HEK293 (cell line): ENCODE results near the gene MYO1D.

Experiments used
- CTCF ChIA-PET: fragments of 350-600 bp; formaldehyde crosslinking; extraction: SDS; loops from one replicate; lab custom pipeline; 2021; ENCODE audit warnings: antibody characterized with exemption; lab: Yijun Ruan, JAX
- POLR2A ChIA-PET: fragments of 300-600 bp; formaldehyde crosslinking; extraction: SDS; loops from one replicate; lab custom pipeline; 2020; ENCODE audit warnings: antibody characterized with exemption, inconsistent platforms; lab: Yijun Ruan, JAX
- H3K27ac ChIP-seq: fragments of 200-500 bp; sonication (Bioruptor generic); 2 replicates; pipeline ENCODE4 v1.5.1; 2014; ENCODE audit warnings: low read depth, low read length, control low read depth, inconsistent platforms; ENCODE audit errors: extremely low read depth
- H3K36me3 ChIP-seq, 2 experiments: fragments of 200-500 bp in 1 of 2; sonication (Bioruptor generic) in 1 of 2; 1 replicate in 1 of 2; 2 replicates in 1 of 2; pipeline ENCODE4 v1.5.1; 2014 to 2017; ENCODE audit warnings: inconsistent platforms in 2 of 2, low read length in 2 of 2; ENCODE audit not compliant: control insufficient read depth in 2 of 2, insufficient read depth in 1 of 2
- H3K4me1 ChIP-seq: fragments of 200-500 bp; sonication (Bioruptor generic); 2 replicates; pipeline ENCODE4 v1.5.1; 2014; ENCODE audit warnings: mild to moderate bottlenecking, low read length, inconsistent platforms; ENCODE audit not compliant: control insufficient read depth, insufficient read depth
- H3K4me3 ChIP-seq: 2 replicates; pipeline ENCODE4 v1.5.1; 2011; ENCODE audit warnings: low read depth, mild to moderate bottlenecking, control low read depth, low read length, moderate library complexity
- H3K9me3 ChIP-seq: fragments of 200-500 bp; sonication (Bioruptor generic); 2 replicates; pipeline ENCODE4 v1.5.1; 2014; ENCODE audit warnings: low read depth, low read length, inconsistent platforms; ENCODE audit not compliant: control insufficient read depth, insufficient read depth
- BCL11B ChIP-seq: fragments of 450-650 bp; formaldehyde crosslinking; IDR thresholded peaks from 2 replicates; pipeline ENCODE4 v1.5.1; 2016; ENCODE audit warnings: low read depth, missing biosample characterization, missing genetic modification characterization
- IKZF3 ChIP-seq: fragments of 450-650 bp; IDR thresholded peaks from 2 replicates; pipeline ENCODE4 v1.5.0; 2018; ENCODE audit warnings: missing biosample characterization, mild to moderate bottlenecking, missing genetic modification characterization, moderate library complexity
- REPIN1 ChIP-seq: fragments of 450-650 bp; formaldehyde crosslinking; IDR thresholded peaks from 2 replicates; pipeline ENCODE4 v1.5.1; 2017; ENCODE audit warnings: missing biosample characterization, missing genetic modification characterization, low read depth
- SALL2 ChIP-seq: fragments of 450-650 bp; formaldehyde crosslinking; IDR thresholded peaks from 2 replicates; pipeline ENCODE4 v1.5.0; 2017; ENCODE audit warnings: missing biosample characterization, mild to moderate bottlenecking, missing genetic modification characterization, borderline replicate concordance
- SP7 ChIP-seq: fragments of 450-650 bp; formaldehyde crosslinking; IDR thresholded peaks from 2 replicates; pipeline ENCODE4 v1.5.1; 2016; ENCODE audit warnings: missing biosample characterization, missing genetic modification characterization
- ZBTB1 ChIP-seq: fragments of 450-650 bp; formaldehyde crosslinking; IDR thresholded peaks from 2 replicates; pipeline ENCODE4 v1.5.1; 2016; ENCODE audit warnings: missing biosample characterization, missing genetic modification characterization
- ZBTB11 ChIP-seq: fragments of 450-650 bp; formaldehyde crosslinking; conservative IDR thresholded peaks from 2 replicates; pipeline ENCODE4 v1.5.1; 2016; ENCODE audit warnings: low read depth, missing biosample characterization, missing genetic modification characterization
- ZBTB20 ChIP-seq: fragments of 450-650 bp; formaldehyde crosslinking; IDR thresholded peaks from 2 replicates; pipeline ENCODE4 v1.5.1; 2016; ENCODE audit warnings: missing biosample characterization, missing genetic modification characterization
- ZFP37 ChIP-seq: fragments of 450-650 bp; formaldehyde crosslinking; IDR thresholded peaks from 2 replicates; pipeline ENCODE4 v1.5.1; 2016; ENCODE audit warnings: missing biosample characterization, missing genetic modification characterization
- ZNF114 ChIP-seq: fragments of 450-650 bp; formaldehyde crosslinking; IDR thresholded peaks from 2 replicates; pipeline ENCODE4 v1.5.0; 2017; ENCODE audit warnings: missing biosample characterization, missing genetic modification characterization
- ZNF133 ChIP-seq: fragments of 450-650 bp; formaldehyde crosslinking; IDR thresholded peaks from 2 replicates; pipeline ENCODE4 v1.5.1; 2016; ENCODE audit warnings: missing biosample characterization, missing genetic modification characterization
- ZNF146 ChIP-seq: fragments of 450-650 bp; formaldehyde crosslinking; IDR thresholded peaks from 2 replicates; pipeline ENCODE4 v1.5.1; 2016; ENCODE audit warnings: missing biosample characterization, missing genetic modification characterization
- ZNF214 ChIP-seq: fragments of 450-650 bp; formaldehyde crosslinking; IDR thresholded peaks from 2 replicates; pipeline ENCODE4 v1.5.1; 2017; ENCODE audit warnings: missing biosample characterization, mild to moderate bottlenecking, missing genetic modification characterization, borderline replicate concordance
- ZNF223 ChIP-seq: fragments of 450-650 bp; formaldehyde crosslinking; IDR thresholded peaks from 2 replicates; pipeline ENCODE4 v1.5.1; 2016; ENCODE audit warnings: missing biosample characterization, missing genetic modification characterization
- ZNF24 ChIP-seq: fragments of 450-650 bp; formaldehyde crosslinking; IDR thresholded peaks from 2 replicates; pipeline ENCODE4 v1.5.1; 2016; ENCODE audit warnings: missing biosample characterization, missing genetic modification characterization
- ZNF341 ChIP-seq: fragments of 450-650 bp; formaldehyde crosslinking; IDR thresholded peaks from 2 replicates; pipeline ENCODE4; 2016; ENCODE audit warnings: low read depth, missing biosample characterization, missing genetic modification characterization
- ZNF350 ChIP-seq: fragments of 450-650 bp; formaldehyde crosslinking; IDR thresholded peaks from 2 replicates; pipeline ENCODE4 v1.5.0; 2017; ENCODE audit warnings: missing biosample characterization, mild to moderate bottlenecking, missing genetic modification characterization
- ZNF37A ChIP-seq: fragments of 450-650 bp; IDR thresholded peaks from 2 replicates; pipeline ENCODE4 v1.5.1; 2018; ENCODE audit warnings: missing biosample characterization, missing genetic modification characterization
- ZNF473 ChIP-seq: fragments of 450-650 bp; formaldehyde crosslinking; IDR thresholded peaks from 2 replicates; pipeline ENCODE4 v1.5.1; 2017; ENCODE audit warnings: missing biosample characterization, missing genetic modification characterization
- ZNF585B ChIP-seq: fragments of 450-650 bp; formaldehyde crosslinking; IDR thresholded peaks from 2 replicates; pipeline ENCODE4 v1.5.1; 2016; ENCODE audit warnings: missing biosample characterization, missing genetic modification characterization
- ZNF658 ChIP-seq: fragments of 450-650 bp; formaldehyde crosslinking; IDR thresholded peaks from 2 replicates; pipeline ENCODE4; 2016; ENCODE audit warnings: missing biosample characterization, missing genetic modification characterization
- ZNF791 ChIP-seq: fragments of 450-650 bp; formaldehyde crosslinking; IDR thresholded peaks from 2 replicates; pipeline ENCODE4 v1.5.1; 2016; ENCODE audit warnings: missing biosample characterization, missing genetic modification characterization
- ZNF830 ChIP-seq: fragments of 450-650 bp; IDR thresholded peaks from 2 replicates; pipeline ENCODE4 v1.5.0; 2018; ENCODE audit warnings: missing biosample characterization, missing genetic modification characterization, low read depth, mild to moderate bottlenecking, moderate library complexity
- TF ChIP-seq, protein P1 (sequence below): fragments of 450-650 bp; formaldehyde crosslinking; IDR thresholded peaks from 2 replicates; pipeline ENCODE4 v1.5.1; 2016; ENCODE audit warnings: missing biosample characterization, missing genetic modification characterization
- TF ChIP-seq, protein P2 (sequence below): fragments of 450-650 bp; formaldehyde crosslinking; IDR thresholded peaks from 2 replicates; pipeline ENCODE4 v1.5.1; 2016; ENCODE audit warnings: missing biosample characterization, missing genetic modification characterization

Gene MYO1D

DNA sequence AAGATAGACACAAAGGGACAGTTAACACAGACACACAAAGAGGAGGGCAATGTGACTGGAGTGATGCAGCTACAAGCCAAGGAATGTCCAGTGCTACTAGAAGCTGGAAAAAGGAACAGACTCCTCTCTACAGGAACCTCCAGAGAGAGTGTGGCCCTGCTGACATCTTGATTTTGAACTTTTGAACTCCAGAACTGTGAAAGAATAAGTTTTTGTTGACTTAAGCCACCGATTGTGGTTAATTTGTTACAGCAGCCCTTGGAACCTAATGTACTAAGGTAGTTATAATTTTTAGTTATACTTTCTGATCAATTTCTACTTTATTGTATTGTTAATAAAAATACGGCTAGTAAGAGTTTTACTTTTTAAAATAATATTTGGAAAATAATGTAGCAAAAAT lies 129.1 kb downstream of the MYO1D start:
- POLR2A ChIA-PET = no interaction called here
- H3K4me1 ChIP-seq = no peaks in the 10 kb centered on the region
- TF ChIP-seq ZNF791 (tag by site-specific recombination) = no peak
- TF ChIP-seq ZNF585B (tag by site-specific recombination) = no peak
- no peak for TF ChIP-seq IKZF3
- no peak for TF ChIP-seq ZNF214
- no peak for TF ChIP-seq ZNF830
- no peak for TF ChIP-seq ZNF658 (tag by site-specific recombination)
- TF ChIP-seq ZNF146 (tag by site-specific recombination) = no peak
- no peak for TF ChIP-seq ZNF37A (tag by site-specific recombination)
- TF ChIP-seq, protein P1, sequence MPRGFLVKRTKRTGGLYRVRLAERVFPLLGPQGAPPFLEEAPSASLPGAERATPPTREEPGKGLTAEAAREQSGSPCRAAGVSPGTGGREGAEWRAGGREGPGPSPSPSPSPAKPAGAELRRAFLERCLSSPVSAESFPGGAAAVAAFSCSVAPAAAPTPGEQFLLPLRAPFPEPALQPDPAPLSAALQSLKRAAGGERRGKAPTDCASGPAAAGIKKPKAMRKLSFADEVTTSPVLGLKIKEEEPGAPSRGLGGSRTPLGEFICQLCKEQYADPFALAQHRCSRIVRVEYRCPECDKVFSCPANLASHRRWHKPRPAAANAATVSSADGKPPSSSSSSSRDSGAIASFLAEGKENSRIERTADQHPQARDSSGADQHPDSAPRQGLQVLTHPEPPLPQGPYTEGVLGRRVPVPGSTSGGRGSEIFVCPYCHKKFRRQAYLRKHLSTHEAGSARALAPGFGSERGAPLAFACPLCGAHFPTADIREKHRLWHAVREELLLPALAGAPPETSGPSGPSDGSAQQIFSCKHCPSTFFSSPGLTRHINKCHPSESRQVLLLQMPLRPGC (tag by site-specific recombination) = no peak
- no peak for TF ChIP-seq ZNF114 (tag by site-specific recombination)
- TF ChIP-seq ZNF223 = no peak
- TF ChIP-seq ZNF350 (tag by site-specific recombination) = no peak
- no peak for TF ChIP-seq ZNF133
- no peak for TF ChIP-seq ZBTB20
- TF ChIP-seq ZNF341 (tag by site-specific recombination) = no peak
- TF ChIP-seq REPIN1 (tag by site-specific recombination) = no peak
- TF ChIP-seq, protein P2, sequence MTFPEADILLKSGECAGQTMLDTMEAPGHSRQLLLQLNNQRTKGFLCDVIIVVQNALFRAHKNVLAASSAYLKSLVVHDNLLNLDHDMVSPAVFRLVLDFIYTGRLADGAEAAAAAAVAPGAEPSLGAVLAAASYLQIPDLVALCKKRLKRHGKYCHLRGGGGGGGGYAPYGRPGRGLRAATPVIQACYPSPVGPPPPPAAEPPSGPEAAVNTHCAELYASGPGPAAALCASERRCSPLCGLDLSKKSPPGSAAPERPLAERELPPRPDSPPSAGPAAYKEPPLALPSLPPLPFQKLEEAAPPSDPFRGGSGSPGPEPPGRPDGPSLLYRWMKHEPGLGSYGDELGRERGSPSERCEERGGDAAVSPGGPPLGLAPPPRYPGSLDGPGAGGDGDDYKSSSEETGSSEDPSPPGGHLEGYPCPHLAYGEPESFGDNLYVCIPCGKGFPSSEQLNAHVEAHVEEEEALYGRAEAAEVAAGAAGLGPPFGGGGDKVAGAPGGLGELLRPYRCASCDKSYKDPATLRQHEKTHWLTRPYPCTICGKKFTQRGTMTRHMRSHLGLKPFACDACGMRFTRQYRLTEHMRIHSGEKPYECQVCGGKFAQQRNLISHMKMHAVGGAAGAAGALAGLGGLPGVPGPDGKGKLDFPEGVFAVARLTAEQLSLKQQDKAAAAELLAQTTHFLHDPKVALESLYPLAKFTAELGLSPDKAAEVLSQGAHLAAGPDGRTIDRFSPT (tag by site-specific recombination) = no peak
- TF ChIP-seq ZNF473 (tag by site-specific recombination) = no peak
- TF ChIP-seq ZFP37 (tag by site-specific recombination) = no peak
- no peak for TF ChIP-seq ZBTB1 (tag by site-specific recombination)
- TF ChIP-seq, all 188 proteins: peak for 0
- Histone ChIP-seq H3K4me3 (no peak overlapping the region), H3K36me3 (peaks cover 4 to 7% of the 10 kb centered on the region in 2 experiments), H3K27ac (no peak overlapping the region), H3K9me3 (no peaks in the 10 kb centered on the region)
- CTCF ChIA-PET = interaction anchor here (1.3 kb wide), 1 partner anchor 130 kb away, joined by 4 read pairs; no protein-coding TSS in a partner anchor

- CTCF ChIA-PET = interaction anchor here (0.9 to 2.6 kb wide), 2 partner anchors 8 to 10 kb away, joined by 4 to 7 read pairs; no protein-coding TSS in a partner anchor
- TF ChIP-seq BCL11B (tag by site-specific recombination) = no peak
- Histone ChIP-seq H3K27ac (no peak overlapping the region), H3K9me3 (no peaks in the 10 kb centered on the region), H3K4me1 (no peaks in the 10 kb centered on the region), H3K4me3 (no peak overlapping the region), H3K36me3 (peaks cover 0 to 4% of the 10 kb centered on the region in 2 experiments)
- POLR2A ChIA-PET = no interaction called here
These were observed 130.2 kb downstream of the MYO1D start for GRCh38 chr17:32746698-32747097.

DNA sequence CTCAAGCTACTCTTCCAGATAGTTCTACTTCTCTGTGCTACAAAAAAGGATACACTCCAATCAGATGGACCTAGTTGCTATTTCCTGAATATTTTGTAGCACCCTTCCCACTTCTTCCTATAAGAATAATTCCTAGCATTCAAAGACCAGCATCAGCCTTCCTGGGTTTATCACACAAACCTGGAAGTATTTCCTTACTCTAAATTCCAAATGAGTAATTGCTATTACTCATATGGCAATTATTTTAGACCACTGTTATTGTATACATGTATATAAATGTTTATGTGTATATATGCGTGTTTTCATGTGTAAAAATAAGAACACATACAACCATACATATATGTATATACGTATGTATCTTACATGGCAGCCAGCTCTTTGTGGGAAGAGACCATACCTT lies 130.6 kb downstream of the MYO1D start:
- no peak for TF ChIP-seq ZBTB11 (tag by site-specific recombination)
- TF ChIP-seq ZNF24 (tag by site-specific recombination) = no peak
- no peak for TF ChIP-seq SP7
- TF ChIP-seq SALL2 (tag by site-specific recombination) = no peak
- ChIA-PET CTCF (interaction anchor here (0.9 to 2.6 kb wide), 3 partner anchors 9 to 284 kb away, joined by 4 to 12 read pairs (median 7); no protein-coding TSS in a partner anchor), POLR2A (no interaction called here)
- Histone ChIP-seq H3K27ac (no peak overlapping the region), H3K9me3 (no peaks in the 10 kb centered on the region), H3K4me1 (no peaks in the 10 kb centered on the region), H3K4me3 (no peak overlapping the region), H3K36me3 (peaks cover 0 to 4% of the 10 kb centered on the region in 2 experiments)
